Stimulated activated CD4-positive, alpha-beta T cell treated with anti-CD3 and anti-CD28 coated beads, Interleukin-15, amount 100 ng/mL, for 24 hours (primary cell): ENCODE data around the gene DTHD1.
A peak's percentile ranks its signal among the peaks of the same experiment; 100 is the strongest.

Experiments
- DNase-seq: peaks from one replicate; pipeline ENCODE4 v3.0.0-alpha.2; 2020

The DTHD1 gene

GRCh38 chr4:36316607-36317006 is 35.2 kb downstream of the DTHD1 start:
- DNase-seq = no peak

GRCh38 chr4:36317721-36318120 is 36.3 kb downstream of the DTHD1 start:
- no peak for DNase-seq

- no peak for DNase-seq
Measured at GRCh38 chr4:36320117-36320896, 38.9 kb downstream of the DTHD1 start.

GRCh38 chr4:36321176-36321575 is 39.8 kb downstream of the DTHD1 start:
- DNase-seq = no peak

GRCh38 chr4:36322921-36323354 is 41.5 kb downstream of the DTHD1 start:
- peak; percentile 46 for DNase-seq

GRCh38 chr4:36323816-36324419 is 42.5 kb downstream of the DTHD1 start:
- no peak for DNase-seq

- no peak for DNase-seq
Measured at GRCh38 chr4:36324808-36325207, 43.4 kb downstream of the DTHD1 start.

GRCh38 chr4:36325499-36325898 is 44.1 kb downstream of the DTHD1 start:
- DNase-seq = no peak

- DNase-seq = no peak
Measured at GRCh38 chr4:36325926-36326325, 44.5 kb downstream of the DTHD1 start.

GRCh38 chr4:36326476-36327029 is 45.1 kb downstream of the DTHD1 start:
- DNase-seq = no peak

GRCh38 chr4:36327400-36327799 is 46.0 kb downstream of the DTHD1 start:
- no peak for DNase-seq

- no peak for DNase-seq
Measured at GRCh38 chr4:36328130-36328529, 46.7 kb downstream of the DTHD1 start.

- no peak for DNase-seq
Measured at GRCh38 chr4:36329228-36329627, 47.8 kb downstream of the DTHD1 start.

- no peak for DNase-seq
Measured at GRCh38 chr4:36330796-36331195, 49.4 kb downstream of the DTHD1 start.

GRCh38 chr4:36332023-36332781 is 50.8 kb downstream of the DTHD1 start:
- no peak for DNase-seq

GRCh38 chr4:36332782-36333131 is 51.3 kb downstream of the DTHD1 start:
- no peak for DNase-seq

- no peak for DNase-seq
Measured at GRCh38 chr4:36333303-36333877, 52.0 kb downstream of the DTHD1 start.

GRCh38 chr4:36337665-36338185 is 56.3 kb downstream of the DTHD1 start:
- DNase-seq = no peak

GRCh38 chr4:36338973-36339372 is 57.6 kb downstream of the DTHD1 start:
- no peak for DNase-seq

GRCh38 chr4:36341936-36342335 is 60.5 kb downstream of the DTHD1 start:
- no peak for DNase-seq

- no peak for DNase-seq
Measured at GRCh38 chr4:36343501-36344175, 62.2 kb downstream of the DTHD1 start.

- DNase-seq = peak; percentile 51
Measured at GRCh38 chr4:36348403-36348938, 67.1 kb downstream of the DTHD1 start.
